ENCODE data around the gene PLXND1. TPM values are rescaled to one million over a fixed set of nuclear protein-coding genes. Genes with fewer than 3 reads are reported as not detected.
A peak's percentile ranks its signal among the peaks of the same experiment; 100 is the strongest.

PLXND1 gene
- total and polyA plus RNA-seq, 8 donors: 15.5 to 66.2 (median 28.5) TPM

- ATAC-seq (peak; percentile 11 to 34 (median 18)), FAIRE-seq (no peak), DNase-seq (peak in 4 of 6 donors; percentile 47 to 80 (median 68))
- Histone ChIP-seq H3K4me3 (peak overlapping the region; percentile 31 to 65 (median 38)), H3K27ac (peak overlapping the region in 3 of 4 donors; percentile 2 to 54 (median 34)), H3K4me1 (peaks cover 4 to 15% (median 7%) of the 10 kb centered on the region in 3 donors), H3K9me3 (no peaks in the 10 kb centered on the region), H3K27me3 (no peaks in the 10 kb centered on the region), H3K36me3 (no peaks in the 10 kb centered on the region)
- intact Hi-C loops (cut with DNase I): no loop called here
- WGBS, 2 donors: 2 to 4% methylated on average over 71 to 98 of the region's 98 CpGs
- TF ChIP-seq CTCF (IDR thresholded peaks at IDR 0.05): no peak
Measured at GRCh38 chr3:129605922-129606635, 397 bp downstream of the PLXND1 start.

- H3K9me3 ChIP-seq: no peaks in the 10 kb centered on the region
- DNase-seq (peak in 2 of 6 donors; percentile 43 to 74), ATAC-seq (peak in 3 of 4 donors; percentile 3 to 15 (median 12)), FAIRE-seq (no peak)
- H3K36me3 ChIP-seq: no peaks in the 10 kb centered on the region
- WGBS, 2 donors: 11 to 17% methylated on average over 78 to 98 of the region's 98 CpGs
- no peaks in the 10 kb centered on the region for H3K27me3 ChIP-seq
- peak overlapping the region; percentile 31 to 65 (median 38) for H3K4me3 ChIP-seq
- peak overlapping the region in 3 of 4 donors; percentile 2 to 54 (median 34) for H3K27ac ChIP-seq
- no peak for TF ChIP-seq CTCF (IDR thresholded peaks at IDR 0.05)
- intact Hi-C loops (cut with DNase I): no loop called here
- peaks cover 4 to 15% (median 7%) of the 10 kb centered on the region in 3 donors for H3K4me1 ChIP-seq
Measured at GRCh38 chr3:129605203-129605921, 1.1 kb downstream of the PLXND1 start.

GRCh38 chr3:129604767-129605166 is 1.7 kb downstream of the PLXND1 start:
- no peaks in the 10 kb centered on the region for H3K36me3 ChIP-seq
- ATAC-seq (no peak), DNase-seq (no peak), FAIRE-seq (no peak)
- no peaks in the 10 kb centered on the region for H3K27me3 ChIP-seq
- H3K4me1 ChIP-seq: peaks cover 4 to 15% (median 7%) of the 10 kb centered on the region in 3 donors
- TF ChIP-seq CTCF (IDR thresholded peaks at IDR 0.05): no peak
- peak overlapping the region in 3 of 4 donors; percentile 31 to 65 (median 40) for H3K4me3 ChIP-seq
- H3K9me3 ChIP-seq: no peaks in the 10 kb centered on the region
- 67 to 73% methylated on average over 12 of the region's 12 CpGs for WGBS, 2 donors
- H3K27ac ChIP-seq: no peak overlapping the region
- intact Hi-C loops (cut with DNase I): no loop called here

GRCh38 chr3:129603991-129604749 is 2.3 kb downstream of the PLXND1 start:
- Histone ChIP-seq H3K36me3 (no peaks in the 10 kb centered on the region), H3K27ac (peak overlapping the region in 2 of 4 donors; percentile 3 to 50), H3K9me3 (no peaks in the 10 kb centered on the region), H3K27me3 (no peaks in the 10 kb centered on the region), H3K4me1 (peaks cover 4 to 10% (median 7%) of the 10 kb centered on the region in 3 donors), H3K4me3 (peak overlapping the region in 3 of 4 donors; percentile 31 to 65 (median 40))
- TF ChIP-seq CTCF (IDR thresholded peaks at IDR 0.05): no peak
- intact Hi-C loops (cut with DNase I): no loop called here
- DNase-seq (no peak), ATAC-seq (no peak), FAIRE-seq (no peak)
- 80 to 81% methylated on average over 8 of the region's 8 CpGs for WGBS, 2 donors

Data from pancreas (tissue), 10 donors.